H9 (cell line): Measurements from ENCODE around the gene NPHS1. TPM values are rescaled to one million over a fixed set of nuclear protein-coding genes. Genes with fewer than 3 reads are reported as not detected.

Experiments
- DNase-seq: peaks from one replicate; pipeline ENCODE4 v3.0.0-alpha.2; 2017
- H2AFZ ChIP-seq: one replicate; pipeline ENCODE4 v1.6.1; 2013; ENCODE audit warnings: mild to moderate bottlenecking, low read length, control low read depth, moderate library complexity
- H2AK5ac ChIP-seq: 2 replicates; pipeline ENCODE4 v1.6.1; 2013; ENCODE audit warnings: low read length, control low read depth, mixed read lengths; ENCODE audit not compliant: insufficient read length
- H2BK120ac ChIP-seq: one replicate; pipeline ENCODE4 v1.6.1; 2013; ENCODE audit warnings: low read depth, mild to moderate bottlenecking, low read length, control low read depth, inconsistent platforms; ENCODE audit not compliant: poor library complexity, severe bottlenecking
- H2BK12ac ChIP-seq: 2 replicates; pipeline ENCODE4 v1.6.1; 2013; ENCODE audit warnings: low read length, control low read depth, mixed read lengths, low read depth; ENCODE audit not compliant: insufficient read length
- H2BK15ac ChIP-seq: 2 replicates; pipeline ENCODE4 v1.6.1; 2013; ENCODE audit warnings: low read depth, low read length, control low read depth
- H2BK20ac ChIP-seq: one replicate; pipeline ENCODE4 v1.6.1; 2013; ENCODE audit warnings: low read depth, mild to moderate bottlenecking, low read length, control low read depth, inconsistent platforms; ENCODE audit not compliant: poor library complexity, severe bottlenecking
- H2BK5ac ChIP-seq: 2 replicates; pipeline ENCODE4 v1.6.1; 2013; ENCODE audit warnings: low read length, control low read depth, mixed read lengths; ENCODE audit not compliant: insufficient read length
- H3K14ac ChIP-seq: 2 replicates; pipeline ENCODE4 v1.6.1; 2013; ENCODE audit warnings: low read length, control low read depth; ENCODE audit not compliant: insufficient read depth
- H3K18ac ChIP-seq: 2 replicates; pipeline ENCODE4 v1.6.1; 2013; ENCODE audit warnings: low read depth, mild to moderate bottlenecking, mixed read lengths, low read length, control low read depth; ENCODE audit not compliant: insufficient read length
- H3K23ac ChIP-seq: 2 replicates; pipeline ENCODE4 v1.6.1; 2013; ENCODE audit warnings: low read length, control low read depth, mixed read lengths, low read depth; ENCODE audit not compliant: insufficient read length
- H3K23me2 ChIP-seq: 2 replicates; pipeline ENCODE4 v1.6.1; 2013; ENCODE audit warnings: low read depth, mild to moderate bottlenecking, mixed read lengths, low read length, control low read depth; ENCODE audit not compliant: insufficient read length, poor library complexity, severe bottlenecking
- H3K27ac ChIP-seq: 2 replicates; pipeline ENCODE4 v1.5.1; 2013; ENCODE audit warnings: low read length, control low read depth, mixed read lengths, low read depth; ENCODE audit not compliant: insufficient read length
- H3K27me3 ChIP-seq: 2 replicates; pipeline ENCODE4 v1.6.1; 2013; ENCODE audit warnings: low read length, control low read depth, inconsistent platforms; ENCODE audit not compliant: insufficient read depth
- H3K4ac ChIP-seq: 2 replicates; pipeline ENCODE4 v1.6.1; 2013; ENCODE audit warnings: low read depth, mild to moderate bottlenecking, control low read depth, inconsistent platforms, low read length, moderate library complexity
- H3K4me1 ChIP-seq: 2 replicates; pipeline ENCODE4 v1.6.1; 2013; ENCODE audit warnings: low read length, control low read depth, inconsistent platforms; ENCODE audit not compliant: insufficient read depth
- H3K4me2 ChIP-seq: 2 replicates; pipeline ENCODE4 v1.6.1; 2013; ENCODE audit warnings: low read length, control low read depth, mixed read lengths; ENCODE audit not compliant: insufficient read length, insufficient read depth
- H3K56ac ChIP-seq: 2 replicates; pipeline ENCODE4 v1.6.1; 2013; ENCODE audit warnings: low read depth, mild to moderate bottlenecking, mixed read lengths, low read length, control low read depth; ENCODE audit not compliant: insufficient read length
- H3K79me1 ChIP-seq: 2 replicates; pipeline ENCODE4 v1.6.1; 2013; ENCODE audit warnings: low read depth, mild to moderate bottlenecking, moderate library complexity, low read length, control low read depth, inconsistent platforms; ENCODE audit not compliant: insufficient read depth, poor library complexity, severe bottlenecking
- H3K79me2 ChIP-seq: 2 replicates; pipeline ENCODE4 v1.6.1; 2013; ENCODE audit warnings: low read length, control low read depth, inconsistent platforms; ENCODE audit not compliant: insufficient read depth
- H3K9ac ChIP-seq: 2 replicates; pipeline ENCODE4 v1.6.1; 2013; ENCODE audit warnings: low read length, control low read depth, mixed read lengths; ENCODE audit not compliant: insufficient read length; ENCODE audit errors: extremely low read depth
- H3K9me3 ChIP-seq: one replicate; pipeline ENCODE4 v1.6.1; 2013; ENCODE audit warnings: low read depth, low read length, inconsistent platforms; ENCODE audit not compliant: control insufficient read depth
- H3T11ph ChIP-seq: one replicate; pipeline ENCODE4 v1.6.1; 2013; ENCODE audit warnings: mild to moderate bottlenecking, low read length, control low read depth, inconsistent platforms
- H4K20me1 ChIP-seq: one replicate; pipeline ENCODE4 v1.6.1; 2013; ENCODE audit not compliant: control insufficient read depth, insufficient read length, insufficient read depth
- H4K5ac ChIP-seq: 2 replicates; pipeline ENCODE4 v1.6.1; 2013; ENCODE audit warnings: low read depth, mild to moderate bottlenecking, mixed read lengths, low read length, control low read depth; ENCODE audit not compliant: insufficient read length
- H4K8ac ChIP-seq: replicated peaks from 2 replicates; pipeline ENCODE4 v1.6.1; 2013; ENCODE audit warnings: low read length, control low read depth, mixed read lengths, low read depth; ENCODE audit not compliant: insufficient read length
- H4K91ac ChIP-seq: 2 replicates; pipeline ENCODE4 v1.6.1; 2013; ENCODE audit warnings: low read depth, mild to moderate bottlenecking, moderate library complexity, mixed read lengths, low read length, control low read depth; ENCODE audit not compliant: insufficient read length
- H3K27ac Mint-ChIP-seq, 3 experiments: 2 replicates in 2 of 3; 3 replicates in 1 of 3; pipeline ENCODE4 v1.8.0; 2020 to 2021; ENCODE audit warnings: mixed read lengths in 3 of 3, mild to moderate bottlenecking in 1 of 3, moderate library complexity in 1 of 3
- H3K27me3 Mint-ChIP-seq: 2 replicates; pipeline ENCODE4 v1.8.0; 2021; ENCODE audit warnings: low read depth, mild to moderate bottlenecking, moderate library complexity, mixed read lengths
- H3K36me3 Mint-ChIP-seq, 3 experiments: 2 replicates in 2 of 3; 3 replicates in 1 of 3; pipeline ENCODE4 v1.8.0; 2020 to 2021; ENCODE audit warnings: low read depth in 3 of 3, mixed read lengths in 3 of 3; ENCODE audit not compliant: insufficient read depth in 1 of 3
- H3K4me1 Mint-ChIP-seq, 2 experiments: 2 replicates each; pipeline ENCODE4 v1.8.0; 2020; ENCODE audit warnings: mixed read lengths in 2 of 2
- H3K4me3 Mint-ChIP-seq, 2 experiments: 2 replicates in 1 of 2; 3 replicates in 1 of 2; pipeline ENCODE4 v1.8.0; 2020 to 2021; ENCODE audit warnings: mild to moderate bottlenecking in 2 of 2, mixed read lengths in 2 of 2, moderate library complexity in 1 of 2
- H3K9me3 Mint-ChIP-seq, 2 experiments: 2 replicates in 1 of 2; 3 replicates in 1 of 2; pipeline ENCODE4 v1.8.0; 2020; ENCODE audit warnings: mild to moderate bottlenecking in 2 of 2, mixed read lengths in 2 of 2, moderate library complexity in 1 of 2
- CTCF ChIP-seq: fragments of 200-600 bp; sonication (generic); conservative IDR thresholded peaks from 3 replicates; pipeline ENCODE4 v1.8.0; 2021; ENCODE audit warnings: antibody characterized with exemption, mild to moderate bottlenecking
- WGBS: extraction: QIAGEN DNeasy Blood & Tissue Kit; methylation state at CpG from one replicate; pipeline ENCODE4 v1.1.7; 2013; ENCODE audit warnings: missing lambda C conversion rate, low lambda C conversion rate, mixed read lengths; ENCODE audit not compliant: insufficient read length; ENCODE audit errors: extremely low coverage; 5-methylcytosine and 5-hydroxymethylcytosine counted together
- total RNA-seq: library from RNA; stranded (reverse); gene quantifications from 2 replicates; pipeline ENCODE4 v1.2.1, GENCODE V29; 2021

The NPHS1 gene
- total RNA-seq, 1 experiment from 2014 or later = 0.83 TPM

- Histone ChIP-seq H3K4me2 (no peak overlapping the region), H3K79me1 (no peaks in the 10 kb centered on the region), H2BK15ac (no peak overlapping the region), H3K9ac (no peak overlapping the region), H2BK20ac (no peak overlapping the region), H3K56ac (no peak overlapping the region), H2BK120ac (no peak overlapping the region), H3K27ac (no peak overlapping the region), H2BK12ac (no peak overlapping the region), H3K14ac (no peak overlapping the region), H2AFZ (no peak overlapping the region), H4K91ac (no peak overlapping the region), H3K23ac (no peak overlapping the region), H3K9me3 (no peaks in the 10 kb centered on the region), H3T11ph (no peak overlapping the region), H3K23me2 (peaks cover 12% of the 10 kb centered on the region), H2BK5ac (no peak overlapping the region), H4K20me1 (no peaks in the 10 kb centered on the region), H3K18ac (no peak overlapping the region), H4K8ac (no peak overlapping the region), H3K4me1 (peaks cover 5% of the 10 kb centered on the region; the same call in 1 of the 2 replicates), H3K79me2 (no peaks in the 10 kb centered on the region), H2AK5ac (no peak overlapping the region), H4K5ac (no peak overlapping the region), H3K4ac (no peak overlapping the region), H3K27me3 (no peaks in the 10 kb centered on the region)
- H3K4me3 Mint-ChIP-seq = no peak overlapping the region
- peaks cover 0 to 8% (median 2%) of the 10 kb centered on the region in 3 experiments; a peak in 1 of 7 replicates for H3K36me3 Mint-ChIP-seq
- H3K27ac Mint-ChIP-seq = no peak overlapping the region
- no peaks in the 10 kb centered on the region; a peak in 1 of 5 replicates for H3K9me3 Mint-ChIP-seq
- peaks cover 42 to 51% of the 10 kb centered on the region in 2 experiments for H3K4me1 Mint-ChIP-seq
- no peak for TF ChIP-seq CTCF
- WGBS = no CpG with 5 or more reads among the region's 20 CpGs
- DNase-seq = no peak
- H3K27me3 Mint-ChIP-seq = peaks cover 21% of the 10 kb centered on the region
These were observed 71.6 kb downstream of the NPHS1 start for GRCh38 chr19:35780717-35781116.
